GM18526 (cell line): Measurements from ENCODE around the gene P3H3.
A peak's percentile ranks its signal among the peaks of the same experiment; 100 is the strongest.

ENCODE experiments used
- POLR2A ChIP-seq: IDR thresholded peaks from 3 replicates; pipeline ENCODE4 v1.6.1; 2011; ENCODE audit not compliant: insufficient read length; ENCODE audit errors: extremely low read depth

The P3H3 gene

GRCh38 chr12:6842075-6842474 lies 13.9 kb downstream of the P3H3 start:
- TF ChIP-seq POLR2A, result no peak

GRCh38 chr12:6843118-6843902 lies 15.1 kb downstream of the P3H3 start:
- no peak for TF ChIP-seq POLR2A

GRCh38 chr12:6845395-6845794 lies 17.2 kb downstream of the P3H3 start:
- TF ChIP-seq POLR2A, result no peak

GRCh38 chr12:6846316-6846869 lies 18.2 kb downstream of the P3H3 start:
- no peak for TF ChIP-seq POLR2A

- no peak for TF ChIP-seq POLR2A
Measured at GRCh38 chr12:6847676-6848075, 19.5 kb downstream of the P3H3 start.

GRCh38 chr12:6849427-6849826 lies 21.2 kb downstream of the P3H3 start:
- no peak for TF ChIP-seq POLR2A

GRCh38 chr12:6849976-6850560 lies 21.9 kb downstream of the P3H3 start:
- no peak for TF ChIP-seq POLR2A

GRCh38 chr12:6850796-6851152 lies 22.6 kb downstream of the P3H3 start:
- TF ChIP-seq POLR2A, result no peak

- peak; percentile 78 for TF ChIP-seq POLR2A
Measured at GRCh38 chr12:6851153-6851920, 23.1 kb downstream of the P3H3 start, which contains the start of gene CDCA3. TSS of gene CDCA3 (minus strand) at chr12:6851286. CDS start at chr12:6850952, 334 bp downstream.

GRCh38 chr12:6851921-6852650 lies 23.9 kb downstream of the P3H3 start, which contains the start of gene USP5:
TSS of gene USP5 (plus strand) at chr12:6852150. CDS start at chr12:6852180, 30 bp downstream.
- peak; percentile 77 for TF ChIP-seq POLR2A

- no peak for TF ChIP-seq POLR2A
Measured at GRCh38 chr12:6852651-6853354, 24.6 kb downstream of the P3H3 start.

- no peak for TF ChIP-seq POLR2A
Measured at GRCh38 chr12:6853626-6854025, 25.4 kb downstream of the P3H3 start.

GRCh38 chr12:6854036-6854435 lies 25.8 kb downstream of the P3H3 start:
- TF ChIP-seq POLR2A, result no peak

- TF ChIP-seq POLR2A, result no peak
Measured at GRCh38 chr12:6855322-6855721, 27.1 kb downstream of the P3H3 start.
